ENCODE measurements around the gene ATP13A5.

The ATP13A5 gene

GRCh38 chr3:193347521-193348501 is 30.7 kb downstream of the ATP13A5 start:
- ATAC-seq: no peak
- no peak for DNase-seq

GRCh38 chr3:193346259-193346658 is 32.3 kb downstream of the ATP13A5 start:
- ATAC-seq (no peak), DNase-seq (no peak)

GRCh38 chr3:193345431-193345830 is 33.1 kb downstream of the ATP13A5 start:
- ATAC-seq: no peak
- no peak for DNase-seq

- ATAC-seq (no peak), DNase-seq (no peak)
These were observed 34.1 kb downstream of the ATP13A5 start for GRCh38 chr3:193344486-193344885.

- ATAC-seq (no peak), DNase-seq (no peak)
These were observed 34.8 kb downstream of the ATP13A5 start for GRCh38 chr3:193343726-193344222.

- no peak for DNase-seq
- ATAC-seq: no peak
These were observed 36.0 kb downstream of the ATP13A5 start for GRCh38 chr3:193342551-193342950.

- DNase-seq (no peak), ATAC-seq (no peak)
These were observed 43.5 kb downstream of the ATP13A5 start for GRCh38 chr3:193335031-193335430.

GRCh38 chr3:193333229-193333628 is 45.3 kb downstream of the ATP13A5 start:
- ATAC-seq (no peak), DNase-seq (no peak)

GRCh38 chr3:193330555-193331204 is 47.9 kb downstream of the ATP13A5 start:
- DNase-seq (no peak), ATAC-seq (no peak)

- DNase-seq: no peak
- no peak for ATAC-seq
These were observed 60.8 kb downstream of the ATP13A5 start for GRCh38 chr3:193317682-193318300.

GRCh38 chr3:193314161-193314560 is 64.4 kb downstream of the ATP13A5 start:
- no peak for DNase-seq
- no peak for ATAC-seq

GRCh38 chr3:193313061-193313958 is 65.2 kb downstream of the ATP13A5 start:
- no peak for ATAC-seq
- no peak for DNase-seq

GRCh38 chr3:193310914-193311723 is 67.4 kb downstream of the ATP13A5 start:
- no peak for ATAC-seq

GRCh38 chr3:193305356-193305755 is 73.2 kb downstream of the ATP13A5 start:
- DNase-seq (no peak), ATAC-seq (no peak)

More at GRCh38 chr3:193310914-193311723, 67.4 kb downstream of the ATP13A5 start:
- no peak for DNase-seq

GRCh38 chr3:193301433-193301832 is 77.1 kb downstream of the ATP13A5 start:
- no peak for DNase-seq
- ATAC-seq: no peak

GRCh38 chr3:193297421-193297820 is 81.1 kb downstream of the ATP13A5 start:
- ATAC-seq: no peak
- no peak for DNase-seq

- no peak for ATAC-seq
These were observed 82.6 kb downstream of the ATP13A5 start for GRCh38 chr3:193295985-193296384.

GRCh38 chr3:193292386-193292785 is 86.2 kb downstream of the ATP13A5 start:
- no peak for DNase-seq
- no peak for ATAC-seq

More at GRCh38 chr3:193295985-193296384, 82.6 kb downstream of the ATP13A5 start:
- DNase-seq: no peak

GRCh38 chr3:193271101-193271840 is 107.3 kb downstream of the ATP13A5 start:
- no peak for ATAC-seq
- DNase-seq: no peak

- ATAC-seq: no peak
- DNase-seq: no peak
These were observed 108.1 kb downstream of the ATP13A5 start for GRCh38 chr3:193270451-193270850.
